Measurements from ENCODE around the gene KANSL2. TPM values are rescaled to one million over a fixed set of nuclear protein-coding genes. Genes with fewer than 3 reads are reported as not detected.
"Not testable (repeated sequence)": the region's sequence is repeated elsewhere in the genome, so short reads cannot be mapped to it uniquely, and the experiment has no call there.

KANSL2 gene
- total RNA-seq, 1 donor from 2014 or later = 23.5 TPM

DNA sequence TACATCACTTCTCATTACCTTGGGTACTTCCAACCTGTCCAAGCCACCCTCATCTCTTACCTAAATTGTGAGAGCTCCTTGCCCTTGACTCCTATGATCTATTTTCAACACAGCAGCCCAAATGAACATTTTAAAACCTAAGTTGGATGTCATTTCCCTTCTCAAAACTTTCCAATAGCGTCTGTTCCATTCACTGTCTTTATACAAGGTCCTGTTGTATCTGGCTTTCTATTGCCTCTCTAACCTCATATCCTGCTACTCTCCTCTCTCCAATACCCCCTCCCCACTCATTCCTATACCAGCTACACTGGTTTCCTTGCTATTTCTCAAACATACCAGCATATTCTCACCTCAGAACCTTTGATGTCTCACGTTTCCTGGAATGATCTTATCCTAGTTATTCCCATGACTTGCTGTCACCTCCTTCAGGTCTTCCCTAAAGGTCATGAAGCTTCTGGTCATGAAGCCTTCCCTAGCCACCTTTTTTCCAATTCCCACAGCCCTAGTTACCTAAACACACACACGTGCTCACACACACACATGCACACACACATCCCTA is 4.1 kb upstream of the KANSL2 start:
- no peak for DNase-seq (ENCODE audit: low spot score)

DNA sequence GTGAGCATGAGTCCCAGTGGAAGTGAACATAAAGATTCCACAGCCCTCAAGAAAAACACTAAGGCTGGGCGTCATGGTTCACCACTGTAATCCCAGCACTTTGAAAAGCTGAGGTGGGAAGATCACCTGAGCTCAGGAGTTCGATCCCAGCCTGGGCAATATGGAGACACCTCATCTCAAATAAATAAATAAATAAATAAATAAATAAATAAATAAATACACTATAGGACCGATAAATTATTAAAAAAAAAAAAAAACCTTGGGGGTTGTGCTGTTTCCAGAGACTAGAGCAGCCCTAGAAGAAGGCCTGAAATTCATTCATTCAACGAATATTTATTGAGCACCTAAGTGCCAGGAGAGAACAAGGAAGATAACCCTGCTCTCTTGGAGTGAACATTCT is 1.5 kb upstream of the KANSL2 start:
- no peak for DNase-seq (ENCODE audit: low spot score)

DNA sequence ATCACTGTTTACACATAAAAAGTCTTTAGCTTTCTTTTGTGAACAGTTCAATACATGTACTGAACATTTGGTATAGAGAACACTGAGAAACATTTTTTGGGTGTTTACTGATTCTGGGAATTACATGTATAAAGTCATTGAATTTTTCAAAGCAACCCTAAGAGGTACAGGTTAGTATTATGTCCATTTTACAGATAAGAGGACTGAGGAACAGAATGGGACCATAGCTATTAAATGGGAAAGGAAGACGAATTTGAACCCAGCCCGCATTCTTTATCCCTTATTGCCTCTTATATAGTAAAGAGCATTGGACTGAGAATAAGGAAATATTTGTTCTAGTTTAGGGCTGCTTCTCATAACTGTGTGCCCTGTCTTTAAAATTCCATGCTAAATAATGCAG is 889 bp upstream of the KANSL2 start:
- no peak for DNase-seq (ENCODE audit: low spot score)

DNA sequence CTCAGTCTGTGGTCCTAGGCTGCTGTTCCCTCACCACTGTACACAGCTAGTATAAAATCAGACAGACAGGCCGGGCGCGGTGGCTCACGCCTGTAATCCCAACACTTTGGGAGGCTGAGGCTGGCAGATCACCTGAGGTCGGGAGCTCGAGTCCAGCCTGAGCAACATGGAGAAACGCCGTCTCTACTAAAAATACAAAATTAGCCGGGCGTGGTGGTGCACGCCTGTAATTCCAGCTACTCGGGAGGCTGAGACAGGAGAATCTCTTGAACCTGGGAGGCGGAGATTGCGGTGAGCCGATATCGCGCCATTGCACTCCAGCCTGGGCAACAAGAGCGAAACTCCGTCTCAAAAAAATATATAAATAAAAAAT is 481 bp upstream of the KANSL2 start:
- not testable (repeated sequence) for DNase-seq (ENCODE audit: low spot score)

DNA sequence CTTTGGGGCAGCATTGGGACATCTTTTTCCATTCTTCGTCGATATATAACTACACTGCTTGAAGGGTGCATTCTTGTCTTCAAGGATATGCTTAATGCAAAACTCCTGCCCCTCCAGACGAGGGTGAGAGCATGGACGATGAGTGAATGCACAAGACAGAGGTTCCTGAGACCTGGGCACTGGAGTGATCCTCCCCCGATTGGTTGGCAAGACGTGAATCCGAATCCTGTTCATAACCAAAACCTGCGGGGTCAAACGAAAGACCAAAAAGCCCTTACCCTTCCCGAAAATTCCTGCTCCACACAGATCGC is 684 bp downstream of the KANSL2 start:
- DNase-seq (ENCODE audit: low spot score) = no peak

DNA sequence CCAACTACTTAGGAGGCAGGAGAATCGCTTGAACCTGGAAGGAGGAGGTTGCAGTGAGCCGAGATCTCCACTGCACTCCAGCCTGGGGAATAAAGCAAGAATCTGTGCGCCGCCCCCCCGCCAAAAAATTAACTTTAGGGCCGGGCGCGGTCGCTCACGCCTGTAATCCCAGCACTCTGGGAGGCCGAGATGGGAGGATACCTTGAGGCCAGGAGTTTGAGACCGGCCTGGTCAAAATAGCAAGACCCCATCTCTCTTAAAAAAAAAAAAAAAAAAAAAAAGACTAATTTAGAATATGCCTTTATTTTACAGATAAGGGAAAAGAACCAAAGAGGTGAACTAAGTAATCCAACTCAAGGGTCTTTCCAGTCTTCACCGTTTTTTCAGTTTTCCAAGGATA is 1.2 kb downstream of the KANSL2 start:
- DNase-seq (ENCODE audit: low spot score) = no peak

DNA sequence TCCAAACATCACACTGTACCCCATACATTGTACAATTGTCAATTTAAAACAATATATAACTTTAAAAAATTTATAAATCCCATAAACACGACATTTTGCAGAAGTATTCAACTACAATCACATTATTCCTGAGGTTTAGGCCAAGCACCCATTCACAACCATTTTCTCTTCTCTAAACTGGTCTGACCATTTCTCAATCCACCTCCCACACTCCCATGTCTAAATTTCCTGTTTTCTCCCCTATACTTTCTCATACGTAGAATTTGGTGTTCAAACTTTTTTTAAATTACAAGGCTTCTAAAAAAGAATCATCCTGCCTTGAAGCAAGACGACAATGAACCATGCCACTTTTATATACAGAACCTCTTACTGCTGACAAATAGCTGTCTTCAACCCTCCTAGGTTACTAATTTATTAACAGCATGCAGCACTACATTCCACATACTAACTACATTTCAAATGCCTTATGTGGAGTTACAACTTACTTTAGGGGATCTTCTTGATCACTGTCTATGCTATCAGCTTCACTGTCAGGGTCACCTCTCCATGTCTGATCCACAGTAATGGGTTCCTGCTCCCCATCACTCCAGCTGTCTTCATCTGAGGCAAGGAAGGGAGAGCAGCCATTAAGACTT is 3.4 kb downstream of the KANSL2 start:
- DNase-seq (ENCODE audit: low spot score) = no peak

DNA sequence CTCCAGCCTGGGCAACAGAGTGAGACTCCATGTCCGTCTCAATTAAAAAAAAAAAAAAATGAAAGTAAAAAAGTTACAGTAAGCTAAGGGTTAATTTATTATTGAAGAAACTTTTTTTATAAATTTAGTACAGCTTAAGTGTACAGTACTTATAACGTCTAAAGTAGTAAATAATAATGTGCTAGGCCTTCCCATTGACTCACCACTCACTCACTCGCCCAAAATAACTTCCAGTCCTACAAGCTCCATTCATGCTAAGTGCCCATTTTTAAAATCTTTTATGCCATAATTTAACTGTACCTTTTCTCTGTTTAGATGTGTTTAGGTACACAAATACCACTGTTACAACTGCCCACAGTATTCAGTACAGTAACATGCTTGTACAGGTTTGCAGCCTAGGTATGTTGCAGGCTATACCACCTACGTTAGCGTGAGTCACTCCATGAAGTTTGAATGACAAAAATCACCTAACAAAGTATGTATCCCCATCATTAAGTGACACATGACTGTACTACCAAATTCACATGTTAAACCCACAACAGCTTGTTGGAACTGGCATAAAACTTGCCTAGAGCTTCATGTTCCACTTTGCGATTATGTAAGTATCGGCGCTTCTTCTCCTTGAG is 10.7 kb downstream of the KANSL2 start:
- no peak for DNase-seq (ENCODE audit: low spot score)

DNA sequence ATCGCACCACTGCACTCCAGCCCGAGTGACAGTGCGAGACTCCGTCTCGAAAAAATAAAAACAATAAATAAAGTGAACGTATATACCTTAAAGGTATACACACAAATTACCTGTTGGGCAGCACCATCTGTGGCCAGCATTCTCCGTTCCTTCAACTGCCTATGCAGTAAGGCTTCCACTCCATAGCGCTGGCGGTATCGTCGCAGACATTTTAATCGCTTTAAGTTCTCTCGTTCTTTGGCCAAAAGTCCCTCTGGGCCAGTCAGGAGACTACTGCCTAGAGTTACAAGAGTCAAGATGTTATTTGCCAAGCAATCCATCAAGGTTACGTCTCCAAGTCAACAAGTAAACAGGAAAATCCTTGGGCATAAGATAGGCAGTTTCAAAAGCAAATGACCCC is 13.0 kb downstream of the KANSL2 start:
- no peak for DNase-seq (ENCODE audit: low spot score)

DNA sequence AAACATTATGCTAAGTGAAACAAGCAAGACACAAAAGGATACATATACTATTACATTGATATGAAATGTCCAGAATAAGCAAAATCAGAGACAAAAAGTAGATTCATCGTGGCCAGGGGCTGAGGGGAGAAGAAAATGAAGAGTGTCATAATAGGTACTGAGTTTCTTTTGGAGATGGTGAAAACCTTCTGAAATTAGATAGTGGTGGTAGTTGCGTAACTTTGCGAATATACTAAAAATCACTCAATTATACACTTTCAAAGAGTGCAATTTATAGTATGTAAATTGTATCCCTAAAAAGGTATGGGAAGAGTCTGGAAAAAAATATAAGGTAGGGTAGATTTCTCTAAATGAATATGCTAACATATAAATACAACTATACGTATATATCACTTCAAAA is 22.2 kb downstream of the KANSL2 start:
- DNase-seq (ENCODE audit: low spot score) = no peak

DNA sequence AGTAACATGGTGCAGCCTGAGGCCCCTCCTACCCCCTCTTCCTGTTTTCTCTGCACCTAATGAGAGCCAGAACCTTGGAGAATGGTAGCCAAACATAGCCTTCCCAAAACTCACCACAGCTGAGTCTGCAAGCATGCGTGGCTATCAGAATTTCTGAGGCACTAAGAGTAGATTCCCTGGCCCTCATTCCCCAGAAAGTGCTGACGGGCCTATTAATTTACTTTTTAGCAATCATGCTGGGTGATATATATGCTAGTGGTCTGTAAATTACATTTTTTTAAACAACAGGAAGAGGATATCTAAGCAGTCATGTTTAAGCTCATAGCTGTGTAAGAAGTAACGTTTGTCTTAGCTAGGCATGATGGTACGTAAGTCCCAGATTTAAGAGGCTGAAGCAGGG is 30.4 kb downstream of the KANSL2 start:
- DNase-seq (ENCODE audit: low spot score) = no peak

DNA sequence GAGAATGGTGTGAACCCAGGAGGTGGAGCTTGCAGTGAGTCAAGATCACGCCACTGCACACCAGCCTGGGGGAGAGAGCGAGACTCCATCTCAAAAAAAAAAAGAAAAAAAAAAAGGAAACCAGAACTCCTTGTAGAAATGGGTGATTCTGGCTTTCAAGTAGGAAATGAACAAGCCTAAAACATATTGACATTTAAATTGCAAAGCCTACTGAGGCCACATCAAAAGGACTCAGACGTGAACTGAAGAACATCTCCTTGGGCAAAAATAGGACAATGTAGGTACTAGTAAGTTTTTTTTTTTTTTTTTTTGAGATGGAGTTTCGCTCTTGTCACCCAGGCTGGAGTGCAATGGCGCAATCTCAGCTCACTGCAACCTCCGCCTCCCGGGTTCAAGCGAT is 36.7 kb downstream of the KANSL2 start:
- DNase-seq (ENCODE audit: low spot score) = not testable (repeated sequence)

DNA sequence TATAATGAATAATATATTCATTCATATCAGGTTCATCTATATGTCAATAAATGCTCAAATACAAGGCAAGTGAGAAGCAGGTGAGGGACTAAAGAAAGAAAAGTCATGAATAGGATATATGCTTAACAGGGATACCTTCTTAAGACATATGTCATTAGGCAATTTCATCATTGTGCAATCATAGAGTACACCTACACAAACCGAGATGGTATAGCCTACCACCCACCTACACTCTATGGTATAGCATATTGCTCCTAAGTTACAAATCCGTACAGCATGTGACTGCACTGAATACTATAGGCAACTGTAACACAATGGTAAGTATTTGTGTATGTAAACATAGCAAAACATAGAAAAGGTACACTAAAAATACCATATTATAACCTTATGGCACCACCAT is 39.0 kb downstream of the KANSL2 start:
- no peak for DNase-seq (ENCODE audit: low spot score)

DNA sequence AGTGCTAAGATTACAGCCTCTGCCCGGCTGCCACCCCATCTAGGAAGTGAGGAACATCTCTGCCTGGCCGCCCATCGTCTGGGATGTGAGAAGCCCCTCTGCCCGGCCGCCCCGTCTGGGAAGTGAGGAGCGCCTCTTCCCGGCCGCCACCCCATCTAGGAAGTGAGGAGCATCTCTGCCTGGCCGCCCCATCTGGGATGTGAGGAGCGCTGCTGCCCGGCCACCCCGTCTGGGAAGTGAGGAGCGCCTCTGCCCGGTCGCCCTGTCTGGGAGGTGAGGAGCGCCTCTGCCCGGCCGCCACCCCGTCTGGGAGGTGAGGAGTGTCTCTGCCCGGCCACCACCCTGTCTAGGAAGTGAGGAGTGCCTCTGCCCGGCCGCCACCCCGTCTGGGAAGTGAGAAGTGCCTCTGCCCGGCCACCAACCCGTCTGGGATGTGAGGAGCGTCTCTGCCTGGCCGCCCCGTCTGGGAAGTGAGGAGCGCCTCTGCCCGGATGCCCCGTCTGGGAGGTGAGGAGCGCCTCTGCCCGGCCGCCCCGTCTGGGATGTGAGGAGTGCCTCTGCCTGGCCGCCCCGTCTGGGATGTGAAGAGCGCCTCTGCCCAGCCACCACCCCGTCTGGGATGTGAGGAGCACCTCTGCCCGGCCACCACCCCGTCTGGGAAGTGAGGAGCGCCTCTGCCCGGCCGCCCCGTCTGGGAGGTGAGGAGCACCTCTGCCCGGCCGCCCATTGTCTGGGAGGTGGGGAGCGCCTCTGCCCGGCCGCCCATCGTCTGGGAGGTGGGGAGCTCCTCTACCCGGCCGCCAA is 40.1 kb downstream of the KANSL2 start:
- not testable (repeated sequence) for DNase-seq (ENCODE audit: low spot score)

DNA sequence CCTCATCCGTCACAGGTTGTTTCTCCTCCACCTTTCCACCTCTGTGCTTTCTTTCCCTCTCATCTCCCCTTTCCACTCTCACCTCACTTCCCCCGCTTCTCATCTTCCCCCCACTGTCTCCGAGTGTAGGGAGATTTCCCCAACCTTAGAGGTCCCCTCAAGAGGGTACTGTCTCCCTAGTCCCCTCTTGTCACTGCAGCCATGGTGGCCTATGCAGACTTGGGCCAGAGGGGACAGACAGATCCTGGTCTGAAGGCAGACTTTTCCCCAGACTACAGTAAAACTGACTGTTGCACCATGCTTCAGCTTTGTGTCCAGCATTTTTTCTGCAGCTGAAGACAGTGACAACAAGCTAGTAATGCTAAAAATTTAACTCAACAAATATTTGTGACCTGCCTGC is 41.2 kb downstream of the KANSL2 start:
- DNase-seq (ENCODE audit: low spot score) = no peak

DNA sequence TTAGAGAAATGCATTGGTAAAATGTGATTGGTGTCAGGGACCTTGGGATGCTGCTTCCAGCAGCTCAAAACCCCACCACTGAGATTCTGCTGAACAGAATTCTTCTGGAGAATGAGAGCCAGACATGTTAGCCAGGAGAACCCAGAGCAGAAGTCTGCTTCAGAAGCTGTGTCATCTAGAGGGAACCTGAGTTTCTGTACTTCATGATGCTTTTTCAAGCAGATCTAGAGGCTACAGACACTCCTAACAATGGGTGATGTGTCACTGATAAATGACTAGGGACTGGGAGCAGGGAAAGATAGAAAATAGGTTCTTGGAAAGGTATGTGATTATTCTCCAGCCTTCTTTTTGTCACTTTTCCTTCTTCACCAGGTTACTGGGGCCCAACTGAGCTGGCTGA is 41.6 kb downstream of the KANSL2 start:
- no peak for DNase-seq (ENCODE audit: low spot score)

DNA sequence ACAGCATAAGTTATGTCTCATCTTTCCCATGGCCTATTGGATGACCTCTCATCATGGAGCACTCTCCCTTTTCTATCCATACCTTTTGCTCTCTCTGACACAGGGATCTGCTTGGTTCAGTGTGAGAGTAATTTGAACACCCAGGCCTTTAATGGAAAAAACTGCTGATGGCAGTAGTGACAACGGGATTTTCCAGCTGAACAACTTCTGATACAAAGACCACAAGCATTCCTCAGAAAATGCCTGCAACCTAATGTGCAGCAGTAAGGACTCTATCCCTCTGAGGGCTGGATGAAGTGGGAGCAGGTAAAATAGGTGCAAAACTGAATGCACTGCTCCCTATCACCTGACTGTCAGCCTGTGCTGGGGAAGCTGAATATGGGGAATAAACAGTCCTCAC is 51.0 kb downstream of the KANSL2 start:
- no peak for DNase-seq (ENCODE audit: low spot score)

DNA sequence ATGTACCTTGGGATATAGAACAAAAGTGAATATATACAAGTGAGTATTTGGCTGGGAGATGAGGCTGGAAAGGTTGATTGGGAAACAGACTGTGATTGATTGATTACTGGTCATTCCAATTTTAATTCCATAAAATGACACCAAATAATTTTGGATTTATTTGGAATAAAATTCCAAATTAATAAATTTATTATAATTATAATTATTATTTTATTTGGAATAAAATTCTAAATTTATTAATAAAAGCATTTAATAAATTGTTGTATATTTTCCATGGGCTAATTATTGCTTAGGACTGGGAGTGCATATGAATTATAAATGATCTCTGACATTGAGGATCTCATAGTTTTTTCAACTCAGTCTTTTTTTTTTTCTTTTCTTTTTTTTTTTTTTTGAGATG is 51.7 kb downstream of the KANSL2 start:
- DNase-seq (ENCODE audit: low spot score) = no peak

DNA sequence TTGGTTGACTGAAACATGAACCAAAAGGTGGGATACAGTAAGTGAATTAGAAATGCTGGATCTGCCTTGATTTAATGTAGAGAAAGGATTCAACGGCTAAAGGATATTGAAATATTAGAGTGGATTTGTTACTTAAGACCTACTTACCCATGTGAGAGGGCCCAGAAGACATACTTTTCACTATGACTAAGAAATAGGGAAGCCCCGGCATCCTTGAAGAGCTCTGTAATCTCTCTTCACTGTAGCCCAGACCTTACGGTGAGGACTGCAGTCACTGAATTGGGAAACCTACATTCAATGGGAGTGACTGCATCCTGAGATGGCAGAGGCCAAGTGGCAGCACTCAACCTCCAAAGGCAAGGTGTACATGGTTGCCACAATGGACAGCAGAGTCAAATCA is 52.5 kb downstream of the KANSL2 start:
- DNase-seq (ENCODE audit: low spot score) = no peak

DNA sequence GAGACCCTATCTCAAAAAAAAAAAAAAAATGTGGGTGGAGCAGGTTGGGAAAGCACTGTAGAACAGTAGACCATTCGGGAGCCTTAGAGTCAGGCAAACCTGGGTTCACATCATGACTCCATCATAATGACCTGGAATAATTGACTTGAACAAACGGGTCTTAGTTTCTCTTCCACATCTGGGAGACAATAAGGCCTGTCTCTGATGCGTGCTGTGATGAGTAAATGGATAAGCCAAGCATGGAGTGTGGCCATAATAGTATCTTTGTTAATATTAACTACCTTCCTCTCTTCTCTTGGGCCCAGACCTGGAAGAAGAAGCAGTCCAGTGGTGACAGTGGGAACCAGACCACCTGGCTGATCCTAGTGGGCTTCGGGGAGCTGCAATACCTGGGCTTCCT is 54.5 kb downstream of the KANSL2 start:
- no peak for DNase-seq (ENCODE audit: low spot score)

DNA sequence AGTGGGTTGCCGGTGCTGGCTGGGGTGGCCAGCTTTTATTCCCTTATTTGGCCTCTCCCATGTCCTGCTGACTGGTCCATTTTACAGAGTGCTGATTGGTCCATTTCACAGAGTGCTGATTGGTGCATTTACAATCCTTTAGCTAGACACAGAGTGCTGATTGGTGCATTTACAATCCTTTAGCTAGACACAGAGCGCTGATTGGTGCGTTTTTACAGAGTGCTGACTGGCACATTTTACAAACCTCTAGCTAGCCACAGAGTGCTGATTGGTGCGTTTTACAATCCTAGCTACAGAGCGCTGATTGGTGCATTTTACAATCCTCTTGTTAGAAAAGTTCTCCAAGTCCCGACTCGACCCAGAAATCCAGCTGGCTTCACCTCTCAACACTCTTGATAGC is 59.0 kb downstream of the KANSL2 start:
- not testable (repeated sequence) for DNase-seq (ENCODE audit: low spot score)

DNA sequence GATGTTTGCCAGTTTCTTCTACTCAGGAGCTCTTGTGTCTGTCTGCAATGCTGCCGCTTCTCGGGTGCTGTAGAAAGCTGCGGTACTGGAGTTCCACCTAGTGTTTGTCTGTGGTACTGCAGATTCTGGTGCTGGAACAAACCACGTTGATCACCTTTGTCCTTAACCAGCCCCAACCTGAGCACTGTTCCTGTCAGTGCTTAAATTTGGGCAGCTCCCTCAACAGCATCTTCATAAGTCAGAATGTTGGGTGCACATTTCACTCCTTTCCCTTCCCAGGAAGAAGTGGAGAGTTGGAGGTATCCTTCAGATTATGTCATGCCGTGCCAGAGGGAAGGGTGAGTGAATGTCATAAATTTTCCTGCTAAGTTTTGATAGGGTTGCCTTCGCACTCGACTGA is 63.5 kb downstream of the KANSL2 start:
- peak; percentile 81 for DNase-seq (ENCODE audit: low spot score)

DNA sequence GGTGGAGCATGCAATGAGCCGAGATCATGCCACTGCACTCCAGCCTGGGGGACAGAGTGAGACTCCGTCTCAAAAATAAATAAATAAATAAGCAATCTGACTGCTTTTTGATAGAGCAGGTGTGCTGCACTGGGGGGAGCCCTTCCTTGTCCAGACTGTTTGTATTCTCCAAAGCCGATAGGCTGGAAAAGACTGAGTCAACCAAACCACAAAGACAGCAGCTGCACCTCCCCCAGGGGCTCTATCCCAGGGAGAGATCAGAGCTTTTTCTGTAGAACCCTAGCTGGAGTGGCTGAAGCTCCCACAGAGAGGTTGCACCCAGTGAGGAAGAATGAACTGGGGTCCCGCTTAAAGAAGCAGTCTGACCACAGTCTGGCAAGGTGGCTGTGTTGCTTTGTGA is 66.4 kb downstream of the KANSL2 start:
- no peak for DNase-seq (ENCODE audit: low spot score)
